Dermis lymphatic vessel endothelial cell (primary cell): ENCODE data around the gene ING4. TPM values are rescaled to one million over a fixed set of nuclear protein-coding genes. Genes with fewer than 3 reads are reported as not detected.

ENCODE experiments used
- total RNA-seq: library from RNA; depleted of rRNA; stranded (reverse); fragments of >200 nt; gene quantifications from 2 replicates; pipeline ENCODE4 v1.2.1, GENCODE V29; 2014

Gene ING4
- total RNA-seq: 48.1 and 53.3 TPM in 2 replicates

DNA sequence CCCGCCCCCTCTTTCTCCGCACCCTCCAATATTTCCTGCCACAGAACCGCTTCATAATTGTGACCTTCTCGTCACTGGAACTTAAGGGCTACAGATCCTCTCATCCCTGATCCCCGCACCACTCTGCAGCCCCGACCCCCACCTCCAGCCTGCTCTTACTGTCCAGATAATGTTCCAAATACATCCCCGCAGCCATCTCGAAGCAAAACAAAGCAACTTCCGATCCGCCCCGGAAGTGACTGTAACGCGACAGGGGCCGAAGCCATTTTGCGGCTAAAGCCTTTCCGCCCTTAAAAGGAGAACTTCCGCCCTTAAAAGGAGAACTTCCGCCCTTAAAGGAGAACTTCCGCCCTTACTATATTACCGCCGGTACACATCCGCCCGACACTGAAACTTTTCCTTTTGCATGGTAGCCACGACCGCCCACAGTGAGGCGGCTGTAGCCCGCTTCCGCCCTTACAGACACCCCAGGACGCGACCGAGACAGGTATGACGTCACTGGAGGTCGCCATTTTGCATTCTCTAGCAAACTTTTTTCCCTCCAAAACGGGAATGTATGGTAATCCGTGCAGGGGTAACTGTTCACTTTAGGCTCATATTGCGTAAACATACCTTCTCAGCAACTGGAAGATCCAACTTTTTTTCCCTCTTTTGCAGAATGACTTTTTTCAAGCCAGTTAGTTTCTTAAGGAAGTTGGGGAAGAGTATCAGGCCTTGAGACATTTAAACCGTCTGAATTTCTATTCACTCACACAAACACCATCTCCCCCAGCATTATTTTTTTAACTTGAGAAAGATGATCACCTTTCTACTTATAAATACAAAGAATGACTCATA, at the start of gene ING4:
Gene ING4, minus strand, starts transcription at position 214 of the 837 bp plus-strand sequence. Its CDS starts 18 bp downstream, at position 196.

GRCh38 chr12:6700646-6701051, 37.7 kb upstream of the ING4 start, which contains the start of gene PIANP:
Gene PIANP (minus strand): TSS chr12:6700815. CDS start chr12:6698061, 2,754 bp downstream.

GRCh38 chr12:6688999-6689882, 26.3 kb upstream of the ING4 start, which contains the start of gene ZNF384:
Gene ZNF384 (minus strand): TSS chr12:6689375. CDS start chr12:6679520, 9,855 bp downstream.

DNA sequence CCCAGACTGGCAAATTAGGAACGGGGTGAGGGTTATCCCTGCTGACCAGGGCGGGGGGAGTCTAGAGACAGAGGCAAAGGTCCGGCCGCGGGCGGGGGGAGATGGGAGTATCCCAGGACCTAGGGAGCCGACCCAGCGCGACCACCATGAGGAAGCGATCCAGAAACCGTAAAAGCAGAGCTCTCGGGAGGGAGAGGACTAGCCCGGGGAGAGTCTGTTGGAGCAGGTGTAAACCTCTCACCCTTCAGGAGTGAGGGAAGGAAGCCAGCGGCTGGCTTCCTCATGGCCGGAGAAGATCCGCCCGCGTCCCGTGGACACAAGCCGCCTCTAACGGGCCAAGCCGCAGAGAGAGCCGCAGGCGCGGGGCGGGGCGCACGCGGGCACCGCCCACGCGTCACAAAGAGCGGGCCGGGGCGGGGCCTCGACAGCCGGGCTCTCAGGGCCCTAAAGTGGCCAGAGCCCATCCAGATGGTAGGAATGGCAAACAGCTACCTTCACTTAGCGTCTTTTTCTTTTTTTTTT, 15.8 kb downstream of the ING4 start, which contains the start of gene ACRBP:
Gene ACRBP, minus strand, starts transcription at position 350 of the 522 bp plus-strand sequence. Its CDS starts 66 bp downstream, at position 284.

GRCh38 chr12:6635856-6636531, 26.9 kb downstream of the ING4 start, which contains the start of gene LPAR5:
Gene LPAR5 (minus strand): TSS chr12:6635959. CDS start chr12:6621248, 14,711 bp downstream.

Other genes starting within 250 kb of the ING4 start
- not detected in 2 replicates for gene CD27, start 218.2 kb downstream of the ING4 start, total RNA-seq
- 11.0 and 28.1 TPM in 2 replicates for gene TAPBPL, start 211.1 kb downstream of the ING4 start, total RNA-seq
- gene VAMP1, start 192.4 kb downstream of the ING4 start, total RNA-seq: 2.1 and 2.4 TPM in 2 replicates
- gene MRPL51, start 169.9 kb downstream of the ING4 start, total RNA-seq: 107 and 124 TPM in 2 replicates
- gene NCAPD2, start 169.0 kb downstream of the ING4 start, total RNA-seq: 16.9 and 22.3 TPM in 2 replicates
- 3,384 and 4,426 TPM in 2 replicates for gene GAPDH, start 128.6 kb downstream of the ING4 start, total RNA-seq
- gene IFFO1, start 107.1 kb downstream of the ING4 start, total RNA-seq: 9.7 and 11.3 TPM in 2 replicates
- gene NOP2, start 94.8 kb downstream of the ING4 start, total RNA-seq: 8.7 and 13.8 TPM in 2 replicates
- 201 and 235 TPM in 2 replicates for gene CHD4, start 55.7 kb downstream of the ING4 start, total RNA-seq
- under 0.01 TPM in 1 of 2 replicates, not detected in the other for gene LPAR5, start 27.2 kb downstream of the ING4 start, total RNA-seq
- gene ACRBP, start 15.7 kb downstream of the ING4 start, total RNA-seq: 0.33 and 0.43 TPM in 2 replicates
- gene ZNF384, start 26.3 kb upstream of the ING4 start, total RNA-seq: 7.8 and 8.0 TPM in 2 replicates
- not detected in 2 replicates for gene PIANP, start 37.7 kb upstream of the ING4 start, total RNA-seq
- 43.1 and 45.3 TPM in 2 replicates for gene COPS7A, start 60.9 kb upstream of the ING4 start, total RNA-seq
- 68.2 and 71.3 TPM in 2 replicates for gene MLF2, start 90.0 kb upstream of the ING4 start, total RNA-seq
- gene PTMS, start 103.2 kb upstream of the ING4 start, total RNA-seq: 46.1 and 57.2 TPM in 2 replicates
- gene LAG3, start 109.4 kb upstream of the ING4 start, total RNA-seq: 0.09 and 0.22 TPM in 2 replicates
- gene CD4, start 126.4 kb upstream of the ING4 start, total RNA-seq: not detected in 2 replicates
- gene GPR162, start 158.7 kb upstream of the ING4 start, total RNA-seq: 0.09 and 0.22 TPM in 2 replicates
- gene P3H3, start 165.3 kb upstream of the ING4 start, total RNA-seq: 10.2 and 10.9 TPM in 2 replicates
- 0.11 and 0.26 TPM in 2 replicates for gene GNB3, start 177.8 kb upstream of the ING4 start, total RNA-seq
- gene CDCA3, start 188.2 kb upstream of the ING4 start, total RNA-seq: 2.7 and 3.4 TPM in 2 replicates
- gene USP5, start 189.0 kb upstream of the ING4 start, total RNA-seq: 69.3 and 72.1 TPM in 2 replicates
- gene TPI1, start 204.4 kb upstream of the ING4 start, total RNA-seq: 630 and 802 TPM in 2 replicates
- gene SPSB2, start 210.2 kb upstream of the ING4 start, total RNA-seq: 3.4 and 4.2 TPM in 2 replicates
- gene LRRC23, start 241.7 kb upstream of the ING4 start, total RNA-seq: 2.0 and 3.8 TPM in 2 replicates